Breast epithelium (tissue), 4 donors: ENCODE data around the gene HOXB4. TPM values are rescaled to one million over a fixed set of nuclear protein-coding genes. Genes with fewer than 3 reads are reported as not detected.

Experiments
- DNase-seq, 2 donors: peaks; one replicate each; pipeline ENCODE4 v3.0.0-alpha.2; 2019; ENCODE audit warnings: low spot score in 2 of 2
- H3K27ac ChIP-seq, 2 donors: fragments of 200-600 bp; sonication (generic) in 1 of 2; one replicate each; pipeline ENCODE4 v1.5.1; 2016 to 2019; ENCODE audit warnings: mild to moderate bottlenecking in 1 of 2
- H3K27me3 ChIP-seq, 2 donors: fragments of 200-600 bp; sonication (generic) in 1 of 2; one replicate each; pipeline versions ENCODE4 v1.5.1 to v1.6.0; 2017 to 2019; ENCODE audit warnings: control low read depth in 1 of 2, mild to moderate bottlenecking in 1 of 2
- H3K36me3 ChIP-seq: fragments of 200-600 bp; one replicate; pipeline ENCODE4 v1.5.1; 2019
- H3K4me1 ChIP-seq, 2 donors: fragments of 200-600 bp; sonication (generic); one replicate each; pipeline ENCODE4 v1.5.1; 2016 to 2019; ENCODE audit warnings: control low read depth in 1 of 2
- H3K4me3 ChIP-seq, 3 donors: fragments of 200-600 bp; sonication (generic); 1 replicate in 2 of 3; 2 replicates in 1 of 3; pipeline ENCODE4 v1.5.1; 2016 to 2019; ENCODE audit warnings: mild to moderate bottlenecking in 3 of 3, moderate library complexity in 2 of 3
- H3K9me3 ChIP-seq, 2 donors: fragments of 200-600 bp; sonication (generic) in 1 of 2; one replicate each; pipeline ENCODE4 v1.5.1; 2016 to 2019; ENCODE audit warnings: control low read depth in 1 of 2
- POLR2A ChIP-seq: fragments of 450-650 bp; IDR thresholded peaks from one replicate; pipeline ENCODE4 v1.6.1; 2016; ENCODE audit warnings: antibody characterized with exemption, mild to moderate bottlenecking, moderate library complexity
- POLR2AphosphoS5 ChIP-seq, 3 donors: sonication (generic); formaldehyde crosslinking; IDR thresholded peaks; one replicate each; pipeline ENCODE4 v1.6.1; 2017; ENCODE audit warnings: antibody characterized with exemption in 3 of 3
- intact Hi-C: fragments of 100-400 bp; cut with DNase I; formaldehyde crosslinking; loops from one replicate; pipeline ENCODE4 v1.15.1; 2023; ENCODE audit warnings: low total_unique reads
- total RNA-seq, 3 donors: library from RNA; depleted of rRNA; stranded (reverse); fragments of >200 nt; gene quantifications; one replicate each; pipeline ENCODE4 v1.1.0, GENCODE V29; 2016
- TF ChIP-seq, protein P1 (sequence below), 3 donors: fragments of 450-650 bp; IDR thresholded peaks; one replicate each; pipeline ENCODE4 v1.5.1; 2016 to 2017; ENCODE audit warnings: antibody characterized with exemption in 3 of 3, mild to moderate bottlenecking in 3 of 3, moderate library complexity in 3 of 3

HOXB4 gene
- total RNA-seq, 3 donors from 2014 or later: 2.2 to 7.5 (median 2.3) TPM

- Histone ChIP-seq H3K36me3 (no peaks in the 10 kb centered on the region), H3K4me1 (peaks cover 8 to 9% of the 10 kb centered on the region in 2 donors), H3K27ac (no peak overlapping the region), H3K4me3 (no peak overlapping the region), H3K9me3 (no peaks in the 10 kb centered on the region), H3K27me3 (peaks cover 16 to 100% of the 10 kb centered on the region in 2 donors)
- DNase-seq: no peak
- TF ChIP-seq, protein P1, sequence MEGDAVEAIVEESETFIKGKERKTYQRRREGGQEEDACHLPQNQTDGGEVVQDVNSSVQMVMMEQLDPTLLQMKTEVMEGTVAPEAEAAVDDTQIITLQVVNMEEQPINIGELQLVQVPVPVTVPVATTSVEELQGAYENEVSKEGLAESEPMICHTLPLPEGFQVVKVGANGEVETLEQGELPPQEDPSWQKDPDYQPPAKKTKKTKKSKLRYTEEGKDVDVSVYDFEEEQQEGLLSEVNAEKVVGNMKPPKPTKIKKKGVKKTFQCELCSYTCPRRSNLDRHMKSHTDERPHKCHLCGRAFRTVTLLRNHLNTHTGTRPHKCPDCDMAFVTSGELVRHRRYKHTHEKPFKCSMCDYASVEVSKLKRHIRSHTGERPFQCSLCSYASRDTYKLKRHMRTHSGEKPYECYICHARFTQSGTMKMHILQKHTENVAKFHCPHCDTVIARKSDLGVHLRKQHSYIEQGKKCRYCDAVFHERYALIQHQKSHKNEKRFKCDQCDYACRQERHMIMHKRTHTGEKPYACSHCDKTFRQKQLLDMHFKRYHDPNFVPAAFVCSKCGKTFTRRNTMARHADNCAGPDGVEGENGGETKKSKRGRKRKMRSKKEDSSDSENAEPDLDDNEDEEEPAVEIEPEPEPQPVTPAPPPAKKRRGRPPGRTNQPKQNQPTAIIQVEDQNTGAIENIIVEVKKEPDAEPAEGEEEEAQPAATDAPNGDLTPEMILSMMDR (IDR thresholded peaks at IDR 0.05): no peak
- TF ChIP-seq POLR2A (no peak), POLR2AphosphoS5 (IDR thresholded peaks at IDR 0.05) (no peak)
- intact Hi-C loops: no loop called here
Measured at GRCh38 chr17:48620461-48621139, 42.5 kb upstream of the HOXB4 start.

DNA sequence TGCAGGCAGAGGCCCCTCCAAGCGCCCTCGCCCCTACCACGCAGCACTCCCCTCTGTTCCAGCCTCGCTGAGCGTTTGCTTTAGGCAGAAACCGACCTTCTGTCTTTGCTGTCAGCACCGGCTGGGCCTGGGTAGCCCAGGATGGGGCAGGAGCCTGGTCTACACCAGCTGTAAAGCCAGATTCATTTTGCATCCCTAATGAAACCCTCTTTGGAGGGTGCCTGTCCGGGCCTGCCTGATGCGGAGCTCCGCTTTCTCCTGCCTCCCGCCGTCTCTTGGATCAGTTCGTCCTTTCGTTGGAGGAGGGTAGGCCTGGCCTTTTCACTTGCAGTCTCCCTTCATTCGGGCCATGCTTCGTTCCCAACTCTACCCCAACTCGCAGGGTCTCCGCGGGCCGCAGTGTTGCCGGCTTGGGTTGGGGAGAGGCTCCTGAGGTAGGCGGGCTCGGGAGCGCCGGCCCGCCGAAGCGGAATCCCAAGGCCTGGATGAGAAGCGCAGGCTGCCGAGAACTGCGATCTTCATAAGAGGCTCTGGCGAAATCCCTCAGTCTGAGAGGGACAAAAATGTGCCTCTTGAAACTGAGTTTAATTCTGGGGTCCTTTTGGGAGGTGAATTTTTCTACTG lies 41.8 kb upstream of the HOXB4 start:
- intact Hi-C loops: no loop called here
- Histone ChIP-seq H3K27ac (no peak overlapping the region), H3K4me3 (no peak overlapping the region), H3K4me1 (peaks cover 2 to 4% of the 10 kb centered on the region in 2 donors), H3K36me3 (no peaks in the 10 kb centered on the region), H3K9me3 (no peaks in the 10 kb centered on the region), H3K27me3 (peaks cover 13 to 100% of the 10 kb centered on the region in 2 donors)
- DNase-seq: no peak
- TF ChIP-seq, protein P1 (IDR thresholded peaks at IDR 0.05): no peak
- no peak for TF ChIP-seq POLR2A
- no peak for TF ChIP-seq POLR2AphosphoS5 (IDR thresholded peaks at IDR 0.05)

DNA sequence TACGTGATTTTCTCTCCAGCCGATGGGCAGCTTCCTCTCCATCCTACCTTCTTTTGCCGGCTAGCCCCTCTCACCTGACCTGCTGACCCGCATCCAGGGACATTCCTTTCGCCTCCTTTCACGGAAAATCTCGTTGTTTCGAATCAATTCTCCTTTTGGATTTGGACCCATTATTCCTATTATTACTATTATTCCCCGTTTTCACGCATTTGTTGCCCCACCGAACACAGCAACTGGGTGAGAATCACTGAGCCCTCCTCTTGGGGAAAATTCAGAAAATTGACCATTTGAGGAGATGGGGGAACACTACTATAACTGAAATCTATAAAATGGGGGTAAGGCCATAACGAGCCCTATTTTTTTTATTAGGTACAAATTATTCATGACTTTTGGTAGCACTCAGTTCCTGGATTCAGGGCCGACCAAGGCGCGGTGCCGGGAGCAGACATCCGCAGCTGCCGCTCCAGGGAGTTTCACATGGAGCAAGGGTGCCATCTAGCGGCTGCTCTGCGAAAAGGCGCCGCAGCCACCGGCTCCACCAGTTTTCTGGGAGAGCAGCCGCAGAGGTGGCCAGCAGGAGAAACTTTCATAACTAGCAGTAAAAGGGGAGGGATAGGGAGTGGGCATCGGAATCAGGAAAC lies 40.2 kb upstream of the HOXB4 start:
- H3K36me3 ChIP-seq: no peaks in the 10 kb centered on the region
- peaks cover 17 to 100% of the 10 kb centered on the region in 2 donors for H3K27me3 ChIP-seq
- H3K9me3 ChIP-seq: no peaks in the 10 kb centered on the region
- TF ChIP-seq POLR2A: no peak
- TF ChIP-seq, protein P1 (IDR thresholded peaks at IDR 0.05): peak; percentile 80 to 98 (median 97)
- H3K4me1 ChIP-seq: no peaks in the 10 kb centered on the region
- no peak overlapping the region for H3K27ac ChIP-seq
- H3K4me3 ChIP-seq: no peak overlapping the region
- DNase-seq: peak; percentile 84 to 94
- intact Hi-C loops: no loop called here

DNA sequence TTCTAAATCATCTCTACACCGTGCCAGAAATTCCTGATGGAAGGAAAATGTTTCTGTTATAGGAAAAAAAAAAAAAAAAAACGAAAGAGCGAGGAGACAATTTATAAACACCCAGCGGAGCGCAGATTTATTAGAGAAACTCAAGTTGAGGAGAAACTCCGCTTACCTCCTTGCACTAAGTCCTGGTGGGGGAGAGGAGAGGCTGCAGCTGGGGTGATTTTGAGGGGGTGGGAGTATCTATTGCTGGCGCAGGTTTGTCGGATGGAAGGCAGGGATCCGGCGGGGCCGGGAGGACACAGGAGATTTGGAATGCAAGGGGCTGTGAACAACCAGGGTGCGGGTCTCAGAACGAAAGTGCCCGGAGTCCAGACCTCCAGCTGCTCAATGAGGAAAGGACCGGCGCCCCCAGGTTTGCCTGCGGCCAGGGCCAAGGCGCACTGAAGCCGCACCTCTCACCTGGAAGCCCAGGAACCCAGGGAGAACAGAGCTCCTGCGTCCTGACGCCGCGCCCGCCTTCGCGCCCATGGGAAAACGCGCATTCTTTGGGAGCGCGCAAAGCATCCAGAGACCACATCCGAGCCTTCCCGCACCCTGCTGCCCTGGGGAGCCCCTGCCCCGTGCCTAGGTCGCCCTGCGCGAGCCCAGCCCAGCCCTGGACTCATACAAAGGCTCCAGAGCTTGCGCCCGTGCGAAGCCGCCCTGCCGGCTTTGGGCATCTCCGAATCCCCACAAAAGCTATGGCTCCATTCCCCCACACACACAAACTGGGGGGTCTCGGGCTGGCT lies 39.5 kb upstream of the HOXB4 start:
- no peaks in the 10 kb centered on the region for H3K36me3 ChIP-seq
- peak overlapping the region in 1 of 3 donors; percentile 23 for H3K4me3 ChIP-seq
- peaks cover 17 to 100% of the 10 kb centered on the region in 2 donors for H3K27me3 ChIP-seq
- no peaks in the 10 kb centered on the region for H3K4me1 ChIP-seq
- TF ChIP-seq POLR2A: no peak
- no peak for TF ChIP-seq POLR2AphosphoS5 (IDR thresholded peaks at IDR 0.05)
- TF ChIP-seq, protein P1 (IDR thresholded peaks at IDR 0.05): no peak
- no peak overlapping the region for H3K27ac ChIP-seq
- intact Hi-C loops: no loop called here
- H3K9me3 ChIP-seq: no peaks in the 10 kb centered on the region
- DNase-seq: no peak
